ENCODE results near the gene KMT2E. TPM values are rescaled to one million over a fixed set of nuclear protein-coding genes. Genes with fewer than 3 reads are reported as not detected.

KMT2E gene
- total RNA-seq, 1 donor from 2014 or later, result 88.2 TPM

DNA sequence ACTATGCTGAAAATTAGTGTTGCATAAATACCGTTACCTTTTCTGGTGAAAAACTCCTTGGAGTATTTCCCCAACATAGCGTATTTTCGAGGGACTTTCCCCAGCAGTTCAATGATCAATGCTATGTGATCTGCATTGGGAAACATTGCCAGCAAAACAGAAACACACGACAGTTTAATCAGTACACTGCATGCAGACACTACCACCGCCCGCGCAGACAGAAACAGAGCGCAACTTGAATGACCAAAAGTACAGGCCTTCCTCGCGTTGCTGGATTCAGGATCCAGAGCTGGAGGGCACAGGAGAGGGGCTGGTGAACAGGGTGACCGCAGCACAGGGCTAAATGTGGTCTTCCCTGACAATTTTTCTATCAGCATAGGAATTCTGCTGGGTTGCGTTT, 111.7 kb downstream of the KMT2E start:
- ATAC-seq (no peak), DNase-seq (no peak)
- no peaks in the 10 kb centered on the region for H3K27me3 ChIP-seq (ENCODE audit: low read depth)
- H3K4me3 ChIP-seq, result no peak overlapping the region
- intact Hi-C loops (cut with DNase I), result no loop called here
- TF ChIP-seq, protein P1, sequence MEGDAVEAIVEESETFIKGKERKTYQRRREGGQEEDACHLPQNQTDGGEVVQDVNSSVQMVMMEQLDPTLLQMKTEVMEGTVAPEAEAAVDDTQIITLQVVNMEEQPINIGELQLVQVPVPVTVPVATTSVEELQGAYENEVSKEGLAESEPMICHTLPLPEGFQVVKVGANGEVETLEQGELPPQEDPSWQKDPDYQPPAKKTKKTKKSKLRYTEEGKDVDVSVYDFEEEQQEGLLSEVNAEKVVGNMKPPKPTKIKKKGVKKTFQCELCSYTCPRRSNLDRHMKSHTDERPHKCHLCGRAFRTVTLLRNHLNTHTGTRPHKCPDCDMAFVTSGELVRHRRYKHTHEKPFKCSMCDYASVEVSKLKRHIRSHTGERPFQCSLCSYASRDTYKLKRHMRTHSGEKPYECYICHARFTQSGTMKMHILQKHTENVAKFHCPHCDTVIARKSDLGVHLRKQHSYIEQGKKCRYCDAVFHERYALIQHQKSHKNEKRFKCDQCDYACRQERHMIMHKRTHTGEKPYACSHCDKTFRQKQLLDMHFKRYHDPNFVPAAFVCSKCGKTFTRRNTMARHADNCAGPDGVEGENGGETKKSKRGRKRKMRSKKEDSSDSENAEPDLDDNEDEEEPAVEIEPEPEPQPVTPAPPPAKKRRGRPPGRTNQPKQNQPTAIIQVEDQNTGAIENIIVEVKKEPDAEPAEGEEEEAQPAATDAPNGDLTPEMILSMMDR (IDR thresholded peaks at IDR 0.05), result no peak
- H3K9me3 ChIP-seq, result no peaks in the 10 kb centered on the region
- peaks cover 3% of the 10 kb centered on the region for H3K4me1 ChIP-seq
- peaks cover 43% of the 10 kb centered on the region for H3K36me3 ChIP-seq
- H3K27ac ChIP-seq, result no peak overlapping the region

- no peaks in the 10 kb centered on the region for H3K27me3 ChIP-seq (ENCODE audit: low read depth)
- TF ChIP-seq, protein P1 (IDR thresholded peaks at IDR 0.05), result no peak
- H3K4me1 ChIP-seq, result peaks cover 3% of the 10 kb centered on the region
- H3K36me3 ChIP-seq, result peaks cover 51% of the 10 kb centered on the region
- ATAC-seq (no peak), DNase-seq (no peak)
- H3K27ac ChIP-seq, result no peak overlapping the region
- H3K9me3 ChIP-seq, result no peaks in the 10 kb centered on the region
- H3K4me3 ChIP-seq, result no peak overlapping the region
- intact Hi-C loops (cut with DNase I), result no loop called here
Observed at GRCh38 chr7:105126436-105126975, 112.5 kb downstream of the KMT2E start.

DNA sequence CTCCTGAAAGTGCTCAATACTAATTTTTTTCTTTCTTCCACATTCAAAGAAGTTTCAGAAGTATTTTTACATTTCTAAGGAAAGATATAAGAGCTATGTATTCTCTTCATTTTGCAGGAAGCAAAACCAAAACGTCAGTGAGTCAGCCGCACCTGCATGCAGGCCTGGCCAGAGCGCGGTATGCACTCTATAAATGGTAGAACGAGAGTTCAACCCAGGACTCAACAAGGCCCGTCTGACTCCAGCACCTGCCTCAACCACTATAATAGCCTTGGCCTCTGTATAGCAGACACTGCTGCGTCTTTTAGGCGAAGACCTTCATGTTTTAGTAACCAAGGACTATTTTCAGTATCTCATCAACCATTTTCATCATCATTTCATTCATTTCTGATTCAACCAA, 113.2 kb downstream of the KMT2E start:
- peaks cover 3% of the 10 kb centered on the region for H3K4me1 ChIP-seq
- H3K9me3 ChIP-seq, result no peaks in the 10 kb centered on the region
- H3K27ac ChIP-seq, result no peak overlapping the region
- no peak for ATAC-seq
- intact Hi-C loops (cut with DNase I), result no loop called here
- H3K4me3 ChIP-seq, result no peak overlapping the region
- TF ChIP-seq, protein P1 (IDR thresholded peaks at IDR 0.05), result no peak
- H3K27me3 ChIP-seq (ENCODE audit: low read depth), result no peaks in the 10 kb centered on the region
- peaks cover 58% of the 10 kb centered on the region for H3K36me3 ChIP-seq
- DNase-seq, result no peak

DNA sequence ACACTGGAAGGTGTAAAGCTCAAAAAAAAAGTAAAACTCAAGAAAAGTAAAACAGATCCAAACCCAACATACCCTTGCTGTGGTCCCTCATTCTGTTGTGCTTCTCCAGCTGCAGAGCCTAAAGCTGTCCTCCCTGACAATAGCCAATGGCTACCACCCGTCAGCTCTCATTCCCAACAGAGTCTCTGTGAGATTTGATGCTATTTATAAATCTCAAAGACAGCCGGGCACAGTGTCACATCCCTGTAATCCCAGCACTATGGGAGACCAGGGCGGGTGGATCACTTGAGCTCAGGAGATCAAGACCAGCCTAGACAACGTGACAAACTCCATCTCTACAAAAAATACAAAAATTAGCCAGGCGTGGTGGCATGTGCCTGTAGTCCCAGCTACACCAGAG, 116.0 kb downstream of the KMT2E start:
- DNase-seq (no peak), ATAC-seq (no peak)
- no peak overlapping the region for H3K4me3 ChIP-seq
- peaks cover 66% of the 10 kb centered on the region for H3K36me3 ChIP-seq
- H3K9me3 ChIP-seq, result no peaks in the 10 kb centered on the region
- H3K4me1 ChIP-seq, result no peaks in the 10 kb centered on the region
- no peaks in the 10 kb centered on the region for H3K27me3 ChIP-seq (ENCODE audit: low read depth)
- TF ChIP-seq, protein P1 (IDR thresholded peaks at IDR 0.05), result no peak
- no peak overlapping the region for H3K27ac ChIP-seq
- intact Hi-C loops (cut with DNase I), result no loop called here

DNA sequence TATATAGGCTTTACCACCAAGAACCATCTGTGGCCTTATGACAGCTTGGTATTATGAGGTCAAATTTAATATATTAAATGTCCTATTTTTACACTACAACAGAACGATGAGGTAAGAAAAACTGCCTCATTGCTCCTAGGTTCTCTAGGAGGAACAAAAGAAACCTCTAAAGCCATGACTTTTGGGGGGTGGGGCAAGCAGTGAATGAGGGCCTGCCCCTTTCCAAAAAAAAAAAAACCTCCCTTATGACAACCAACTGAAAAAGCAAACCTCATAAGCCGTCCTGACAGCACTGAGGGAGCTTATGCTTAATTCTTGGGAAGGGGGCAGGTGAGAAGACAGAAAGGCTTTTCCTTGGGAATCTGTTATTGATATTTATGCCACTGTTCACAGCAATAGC, 116.6 kb downstream of the KMT2E start:
- DNase-seq (no peak), ATAC-seq (no peak)
- H3K9me3 ChIP-seq, result no peaks in the 10 kb centered on the region
- no peak overlapping the region for H3K4me3 ChIP-seq
- H3K27ac ChIP-seq, result no peak overlapping the region
- H3K36me3 ChIP-seq, result peaks cover 62% of the 10 kb centered on the region
- TF ChIP-seq, protein P1 (IDR thresholded peaks at IDR 0.05), result no peak
- H3K4me1 ChIP-seq, result no peaks in the 10 kb centered on the region
- no peaks in the 10 kb centered on the region for H3K27me3 ChIP-seq (ENCODE audit: low read depth)
- intact Hi-C loops (cut with DNase I), result no loop called here

Data from lower lobe of right lung (tissue), 2 donors.